DND-41 (cell line): ENCODE measurements around the gene ANAPC10.

ENCODE experiments used
- ATAC-seq: fragments of 200-7000 bp; cut with Tn5 transposase; 3 replicates; pipeline ENCODE4 v1.9.1; 2021; ENCODE audit warnings: low read depth; ENCODE audit not compliant: insufficient read depth
- DNase-seq: peaks from one replicate; pipeline ENCODE4 v3.0.0-alpha.2; 2020
- H2AFZ ChIP-seq: 2 replicates; pipeline ENCODE4 v1.6.0; 2012; ENCODE audit warnings: low read depth, low read length
- H3K27ac ChIP-seq: 2 replicates; pipeline ENCODE4 v1.5.1; 2012; ENCODE audit warnings: low read length, inconsistent platforms
- H3K27me3 ChIP-seq: fragments of 200-600 bp; sonication (generic); 2 replicates; pipeline ENCODE4 v1.6.0; 2012; ENCODE audit warnings: low read length, mild to moderate bottlenecking, inconsistent platforms; ENCODE audit not compliant: insufficient read depth, poor library complexity
- H3K36me3 ChIP-seq: 2 replicates; pipeline ENCODE4 v1.5.1; 2012; ENCODE audit warnings: low read length, inconsistent platforms; ENCODE audit not compliant: insufficient read depth
- H3K4me1 ChIP-seq: 2 replicates; pipeline ENCODE4 v1.5.1; 2012; ENCODE audit warnings: mild to moderate bottlenecking, low read length; ENCODE audit not compliant: insufficient read depth
- H3K4me2 ChIP-seq: 2 replicates; pipeline ENCODE4 v1.6.0; 2012; ENCODE audit warnings: mild to moderate bottlenecking, moderate library complexity, low read length, inconsistent platforms; ENCODE audit not compliant: insufficient read depth
- H3K4me3 ChIP-seq, 2 experiments: fragments of 200-600 bp in 1 of 2; shearing (Covaris generic) in 1 of 2; 2 replicates each; pipeline ENCODE4 v1.5.1; 2012 to 2016; ENCODE audit warnings: inconsistent platforms in 2 of 2, low read length in 2 of 2, mild to moderate bottlenecking in 2 of 2, low read depth in 1 of 2, moderate library complexity in 1 of 2
- H3K79me2 ChIP-seq: 2 replicates; pipeline ENCODE4 v1.6.0; 2012; ENCODE audit warnings: low read length, inconsistent platforms; ENCODE audit not compliant: insufficient read depth
- H3K9ac ChIP-seq: 2 replicates; pipeline ENCODE4 v1.6.0; 2012; ENCODE audit warnings: low read depth, mild to moderate bottlenecking, inconsistent platforms, low read length, moderate library complexity
- H3K9me3 ChIP-seq: 2 replicates; pipeline ENCODE4 v1.5.1; 2012; ENCODE audit warnings: low read length, moderate library complexity, mild to moderate bottlenecking, inconsistent platforms; ENCODE audit not compliant: insufficient read depth, severe bottlenecking
- H4K20me1 ChIP-seq: 2 replicates; pipeline ENCODE4 v1.6.0; 2012; ENCODE audit warnings: low read length; ENCODE audit not compliant: insufficient read depth
- EZH2 ChIP-seq: IDR thresholded peaks from 3 replicates; pipeline ENCODE4 v1.6.1; 2012; ENCODE audit warnings: borderline replicate concordance, low read depth, mild to moderate bottlenecking, moderate library complexity, low read length, inconsistent platforms; ENCODE audit not compliant: severe bottlenecking
- TF ChIP-seq, protein P1 (sequence below): IDR thresholded peaks from 2 replicates; pipeline ENCODE4 v1.5.1; 2012; ENCODE audit warnings: borderline replicate concordance, low read length, moderate library complexity, mild to moderate bottlenecking; ENCODE audit not compliant: poor library complexity, severe bottlenecking; ENCODE audit errors: extremely low read depth

Gene ANAPC10

DNA sequence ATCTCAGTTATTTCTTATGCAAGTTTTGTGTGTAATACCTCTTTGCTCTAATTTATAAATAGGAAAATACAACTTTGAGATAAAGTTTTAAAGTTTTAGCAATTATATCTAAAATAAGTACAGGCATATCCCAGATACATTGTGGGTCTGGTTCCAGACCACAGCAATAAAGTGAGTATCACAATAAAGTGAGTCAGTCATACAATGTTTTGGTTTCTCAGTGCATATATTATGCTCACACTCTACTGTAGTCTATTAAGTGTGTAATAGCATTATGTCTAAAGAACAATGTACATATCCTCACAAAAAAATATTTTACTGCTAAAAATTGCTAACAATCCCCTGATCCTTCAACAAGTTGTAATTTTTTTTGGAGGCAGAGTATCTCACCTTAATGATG lies 49.2 kb downstream of the ANAPC10 start:
- no peak overlapping the region for H3K4me3 ChIP-seq
- TF ChIP-seq EZH2, result no peak
- TF ChIP-seq, protein P1, sequence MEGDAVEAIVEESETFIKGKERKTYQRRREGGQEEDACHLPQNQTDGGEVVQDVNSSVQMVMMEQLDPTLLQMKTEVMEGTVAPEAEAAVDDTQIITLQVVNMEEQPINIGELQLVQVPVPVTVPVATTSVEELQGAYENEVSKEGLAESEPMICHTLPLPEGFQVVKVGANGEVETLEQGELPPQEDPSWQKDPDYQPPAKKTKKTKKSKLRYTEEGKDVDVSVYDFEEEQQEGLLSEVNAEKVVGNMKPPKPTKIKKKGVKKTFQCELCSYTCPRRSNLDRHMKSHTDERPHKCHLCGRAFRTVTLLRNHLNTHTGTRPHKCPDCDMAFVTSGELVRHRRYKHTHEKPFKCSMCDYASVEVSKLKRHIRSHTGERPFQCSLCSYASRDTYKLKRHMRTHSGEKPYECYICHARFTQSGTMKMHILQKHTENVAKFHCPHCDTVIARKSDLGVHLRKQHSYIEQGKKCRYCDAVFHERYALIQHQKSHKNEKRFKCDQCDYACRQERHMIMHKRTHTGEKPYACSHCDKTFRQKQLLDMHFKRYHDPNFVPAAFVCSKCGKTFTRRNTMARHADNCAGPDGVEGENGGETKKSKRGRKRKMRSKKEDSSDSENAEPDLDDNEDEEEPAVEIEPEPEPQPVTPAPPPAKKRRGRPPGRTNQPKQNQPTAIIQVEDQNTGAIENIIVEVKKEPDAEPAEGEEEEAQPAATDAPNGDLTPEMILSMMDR, result no peak
- H3K36me3 ChIP-seq, result peaks cover 17% of the 10 kb centered on the region; the same call in 1 of the 2 replicates
- no peaks in the 10 kb centered on the region for H3K9me3 ChIP-seq
- no peak overlapping the region for H3K4me2 ChIP-seq
- no peaks in the 10 kb centered on the region; the same call in 1 of the 2 replicates for H3K79me2 ChIP-seq
- no peak overlapping the region for H2AFZ ChIP-seq
- H3K9ac ChIP-seq, result no peak overlapping the region
- no peaks in the 10 kb centered on the region for H4K20me1 ChIP-seq
- H3K27ac ChIP-seq, result no peak overlapping the region
- no peak for DNase-seq
- no peaks in the 10 kb centered on the region for H3K4me1 ChIP-seq
- ATAC-seq, result no peak
- H3K27me3 ChIP-seq, result no peaks in the 10 kb centered on the region

DNA sequence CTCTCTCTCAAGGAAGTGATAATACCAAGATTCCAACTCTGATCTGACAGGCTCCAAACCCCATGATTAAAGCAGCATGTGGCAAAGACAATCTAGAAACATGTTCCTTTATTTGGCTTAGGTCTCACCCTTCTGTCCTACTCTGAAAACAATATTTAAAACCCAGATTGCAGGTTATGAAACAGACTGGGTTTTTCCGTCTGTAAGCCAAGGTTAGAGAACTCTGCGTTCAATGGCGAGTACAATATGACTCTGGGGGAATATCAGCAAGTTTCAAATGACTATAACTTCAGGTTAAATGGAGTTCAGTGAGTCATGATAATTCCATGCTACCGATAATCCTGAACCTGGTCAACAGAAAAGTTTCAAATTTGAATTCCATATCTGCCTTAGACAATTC lies 50.8 kb downstream of the ANAPC10 start:
- no peak overlapping the region for H3K9ac ChIP-seq
- no peaks in the 10 kb centered on the region for H4K20me1 ChIP-seq
- no peak for DNase-seq
- no peaks in the 10 kb centered on the region for H3K9me3 ChIP-seq
- no peaks in the 10 kb centered on the region for H3K27me3 ChIP-seq
- no peak overlapping the region for H2AFZ ChIP-seq
- TF ChIP-seq, protein P1, result no peak
- TF ChIP-seq EZH2, result no peak
- ATAC-seq, result no peak
- H3K4me2 ChIP-seq, result no peak overlapping the region
- no peaks in the 10 kb centered on the region for H3K4me1 ChIP-seq
- no peaks in the 10 kb centered on the region; the same call in 1 of the 2 replicates for H3K79me2 ChIP-seq
- no peak overlapping the region for H3K4me3 ChIP-seq
- H3K36me3 ChIP-seq, result peaks cover 17% of the 10 kb centered on the region; the same call in 1 of the 2 replicates
- no peak overlapping the region for H3K27ac ChIP-seq

DNA sequence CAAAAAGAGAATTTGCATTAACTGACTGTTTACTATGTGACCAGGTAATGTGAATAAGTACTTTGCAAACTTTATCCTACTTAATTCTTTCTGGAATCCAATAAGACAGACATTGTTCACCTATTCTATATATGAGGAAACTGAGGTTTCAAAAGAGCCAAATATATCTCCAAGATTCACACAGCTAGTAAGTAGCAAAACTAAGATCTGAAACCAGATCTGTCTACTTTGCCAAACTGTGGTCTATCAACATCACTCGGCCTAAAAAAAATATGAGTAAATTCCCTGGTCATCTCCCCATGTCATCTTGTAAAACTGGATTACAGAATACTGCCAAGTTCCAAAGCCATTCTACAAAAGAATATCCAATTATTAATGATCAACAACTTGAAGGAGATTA lies 52.8 kb downstream of the ANAPC10 start:
- H4K20me1 ChIP-seq, result no peaks in the 10 kb centered on the region
- H3K79me2 ChIP-seq, result no peaks in the 10 kb centered on the region; the same call in 1 of the 2 replicates
- TF ChIP-seq, protein P1, result no peak
- TF ChIP-seq EZH2, result no peak
- no peak overlapping the region for H2AFZ ChIP-seq
- H3K4me3 ChIP-seq, result no peak overlapping the region
- no peaks in the 10 kb centered on the region for H3K9me3 ChIP-seq
- peaks cover 4% of the 10 kb centered on the region; the same call in 1 of the 2 replicates for H3K36me3 ChIP-seq
- H3K4me1 ChIP-seq, result no peaks in the 10 kb centered on the region
- H3K4me2 ChIP-seq, result no peak overlapping the region
- no peak for DNase-seq
- H3K9ac ChIP-seq, result no peak overlapping the region
- no peaks in the 10 kb centered on the region for H3K27me3 ChIP-seq
- no peak for ATAC-seq
- no peak overlapping the region for H3K27ac ChIP-seq

DNA sequence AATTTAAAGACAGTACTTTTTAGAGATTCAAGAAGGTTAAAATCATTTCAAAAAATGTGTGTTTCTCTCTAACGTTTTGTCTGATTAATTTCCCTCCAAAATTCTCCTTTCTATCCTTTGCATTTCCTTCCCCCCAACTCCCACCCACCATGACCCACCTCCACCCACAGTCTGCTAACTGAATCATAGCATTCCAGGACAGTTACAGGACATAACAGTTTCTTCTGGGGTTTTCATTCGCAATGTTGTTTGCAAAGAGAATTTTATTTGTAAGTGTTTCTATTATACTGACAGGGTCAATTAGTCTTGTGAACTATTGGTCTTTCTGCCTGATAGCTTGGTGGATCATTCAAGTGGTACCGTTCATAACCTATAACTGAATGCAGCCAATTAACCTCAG lies 53.7 kb downstream of the ANAPC10 start:
- Histone ChIP-seq H3K4me3 (no peak overlapping the region), H3K4me2 (no peak overlapping the region), H3K36me3 (peaks cover 5% of the 10 kb centered on the region; the same call in 1 of the 2 replicates), H3K9ac (no peak overlapping the region), H3K27ac (no peak overlapping the region), H3K79me2 (no peaks in the 10 kb centered on the region; the same call in 1 of the 2 replicates), H3K4me1 (no peaks in the 10 kb centered on the region), H3K27me3 (no peaks in the 10 kb centered on the region), H4K20me1 (no peaks in the 10 kb centered on the region), H3K9me3 (no peaks in the 10 kb centered on the region), H2AFZ (no peak overlapping the region)
- ATAC-seq, result no peak
- DNase-seq, result no peak
- TF ChIP-seq, protein P1, result no peak
- TF ChIP-seq EZH2, result no peak
